Measurements from ENCODE around the gene ISG20.

The ISG20 gene

DNA sequence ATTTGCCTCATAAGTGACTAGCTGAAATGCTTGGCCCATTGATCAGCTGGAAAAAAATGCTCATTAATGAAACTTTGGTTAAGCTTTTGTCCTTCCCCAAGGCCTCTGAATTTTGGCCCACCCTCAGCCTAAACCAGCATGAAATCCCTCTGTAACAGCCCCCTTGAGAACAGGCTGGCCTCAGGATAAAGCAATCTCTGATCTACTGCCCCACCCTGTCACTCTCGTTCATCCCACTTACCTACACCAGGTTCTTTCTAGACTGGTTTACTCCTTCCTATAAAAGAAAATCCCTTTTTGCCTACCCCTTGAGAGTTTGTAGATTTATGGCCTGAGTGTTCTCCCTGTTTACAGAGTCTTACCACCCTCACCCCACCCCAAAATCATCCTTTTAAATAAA lies 21.0 kb upstream of the ISG20 start:
- Histone ChIP-seq H3K4me2 (no peak overlapping the region), H3K27me3 (no peaks in the 10 kb centered on the region), H3K27ac (no peak overlapping the region), H3K4me3 (no peak overlapping the region), H3K36me3 (no peaks in the 10 kb centered on the region), H3K4me1 (peaks cover 12% of the 10 kb centered on the region), H4K20me1 (peaks cover 11% of the 10 kb centered on the region), H3K9me3 (no peaks in the 10 kb centered on the region), H3K9ac (no peak overlapping the region)
- TF ChIP-seq Cebpa-rat (IDR thresholded peaks at IDR 0.05) = no peak

GRCh38 chr15:88618686-88619085 lies 20.1 kb upstream of the ISG20 start:
- H3K9me3 ChIP-seq = no peaks in the 10 kb centered on the region
- peaks cover 20% of the 10 kb centered on the region for H4K20me1 ChIP-seq
- no peak overlapping the region for H3K4me2 ChIP-seq
- H3K36me3 ChIP-seq = no peaks in the 10 kb centered on the region
- no peaks in the 10 kb centered on the region for H3K27me3 ChIP-seq
- H3K4me1 ChIP-seq = peaks cover 21% of the 10 kb centered on the region
- no peak for TF ChIP-seq Cebpa-rat (IDR thresholded peaks at IDR 0.05)
- no peak overlapping the region for H3K4me3 ChIP-seq
- H3K9ac ChIP-seq = no peak overlapping the region
- no peak overlapping the region for H3K27ac ChIP-seq

DNA sequence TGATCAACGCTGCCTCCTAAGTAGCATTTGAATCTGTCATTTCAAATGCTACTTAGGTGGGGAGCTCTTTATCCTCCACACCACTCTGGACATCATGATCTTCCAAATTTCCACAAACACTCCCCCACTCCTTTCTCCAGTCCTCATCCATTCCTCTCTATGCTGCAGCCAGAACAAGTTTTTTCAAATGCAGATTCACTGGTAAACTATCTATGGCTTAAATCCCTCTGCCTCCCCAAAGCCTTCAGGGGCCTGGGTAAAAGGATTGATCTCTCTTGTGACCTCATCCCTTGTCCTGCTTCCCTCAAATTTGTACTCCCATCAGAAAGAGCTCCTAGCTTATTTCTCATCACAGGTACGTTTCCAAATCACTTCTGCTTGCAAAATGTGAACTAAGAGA lies 19.0 kb upstream of the ISG20 start:
- Histone ChIP-seq H3K4me1 (peaks cover 32% of the 10 kb centered on the region), H3K9ac (no peak overlapping the region), H4K20me1 (peaks cover 31% of the 10 kb centered on the region), H3K4me3 (no peak overlapping the region), H3K36me3 (no peaks in the 10 kb centered on the region), H3K27me3 (no peaks in the 10 kb centered on the region), H3K4me2 (no peak overlapping the region), H3K27ac (no peak overlapping the region), H3K9me3 (no peaks in the 10 kb centered on the region)
- TF ChIP-seq Cebpa-rat (IDR thresholded peaks at IDR 0.05) = no peak

GRCh38 chr15:88620995-88621772 lies 17.6 kb upstream of the ISG20 start, which contains the start of gene AEN:
Gene AEN, plus strand, starts transcription at chr15:88621340. Its CDS starts 4,870 bp downstream, at chr15:88626210.
- peak within 1 kb of the TSS; percentile 99 for H3K27ac ChIP-seq
- peak within 1 kb of the TSS; percentile 88 for H3K4me2 ChIP-seq
- H4K20me1 ChIP-seq = peaks cover 44% of the 10 kb centered on the region
- H3K27me3 ChIP-seq = no peaks in the 10 kb centered on the region
- H3K9me3 ChIP-seq = no peaks in the 10 kb centered on the region
- H3K4me1 ChIP-seq = peaks cover 39% of the 10 kb centered on the region
- H3K36me3 ChIP-seq = peaks cover 3% of the 10 kb centered on the region
- TF ChIP-seq Cebpa-rat (IDR thresholded peaks at IDR 0.05) = no peak
- H3K9ac ChIP-seq = peak within 1 kb of the TSS; percentile 99
- H3K4me3 ChIP-seq = peak within 1 kb of the TSS; percentile 98

- Histone ChIP-seq H4K20me1 (peaks cover 53% of the 10 kb centered on the region), H3K36me3 (peaks cover 11% of the 10 kb centered on the region), H3K4me1 (peaks cover 47% of the 10 kb centered on the region), H3K4me2 (peak overlapping the region; percentile 88), H3K9me3 (no peaks in the 10 kb centered on the region), H3K27me3 (no peaks in the 10 kb centered on the region), H3K4me3 (peak overlapping the region; percentile 98), H3K9ac (peak overlapping the region; percentile 99), H3K27ac (peak overlapping the region; percentile 99)
- 0 out of 2 replicates have a peak, but pooled peaks have one; percentile 51 for TF ChIP-seq Cebpa-rat (IDR thresholded peaks at IDR 0.05)
These were observed 16.8 kb upstream of the ISG20 start for GRCh38 chr15:88621789-88622604.

GRCh38 chr15:88622605-88622975 lies 16.2 kb upstream of the ISG20 start:
- H3K4me2 ChIP-seq = peak overlapping the region; percentile 88
- H3K27me3 ChIP-seq = no peaks in the 10 kb centered on the region
- peaks cover 58% of the 10 kb centered on the region for H4K20me1 ChIP-seq
- H3K4me3 ChIP-seq = peak overlapping the region; percentile 98
- no peak for TF ChIP-seq Cebpa-rat (IDR thresholded peaks at IDR 0.05)
- H3K4me1 ChIP-seq = peaks cover 52% of the 10 kb centered on the region
- peak overlapping the region; percentile 99 for H3K9ac ChIP-seq
- H3K36me3 ChIP-seq = peaks cover 17% of the 10 kb centered on the region
- H3K27ac ChIP-seq = peak overlapping the region; percentile 99
- no peaks in the 10 kb centered on the region for H3K9me3 ChIP-seq

DNA sequence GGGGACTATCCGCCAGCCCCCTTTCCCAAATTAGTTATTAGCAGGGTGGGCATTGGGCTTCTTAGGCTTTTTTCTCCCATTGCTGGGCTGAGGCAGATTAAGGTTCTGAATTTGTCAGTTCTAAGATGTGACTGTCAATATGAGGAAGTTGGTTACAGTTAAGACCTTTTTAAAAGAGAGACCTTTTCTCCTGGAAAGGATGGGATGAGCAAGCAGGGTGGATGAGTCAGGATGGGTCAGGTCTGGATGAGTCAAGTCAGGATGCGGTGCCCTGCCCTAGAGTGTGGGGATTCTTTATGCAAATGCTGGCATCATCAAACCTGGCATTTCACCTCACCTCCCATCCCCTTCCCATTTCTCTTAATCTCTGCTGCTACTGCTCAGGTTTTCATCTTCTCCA lies 15.8 kb upstream of the ISG20 start:
- no peak for TF ChIP-seq Cebpa-rat (IDR thresholded peaks at IDR 0.05)
- Histone ChIP-seq H3K4me1 (peaks cover 52% of the 10 kb centered on the region), H3K27me3 (no peaks in the 10 kb centered on the region), H3K4me3 (peak overlapping the region; percentile 98), H4K20me1 (peaks cover 63% of the 10 kb centered on the region), H3K36me3 (peaks cover 21% of the 10 kb centered on the region), H3K9ac (peak overlapping the region; percentile 99), H3K4me2 (peak overlapping the region; percentile 88), H3K9me3 (no peaks in the 10 kb centered on the region), H3K27ac (peak overlapping the region; percentile 99; the same call in 1 of the 2 replicates)

DNA sequence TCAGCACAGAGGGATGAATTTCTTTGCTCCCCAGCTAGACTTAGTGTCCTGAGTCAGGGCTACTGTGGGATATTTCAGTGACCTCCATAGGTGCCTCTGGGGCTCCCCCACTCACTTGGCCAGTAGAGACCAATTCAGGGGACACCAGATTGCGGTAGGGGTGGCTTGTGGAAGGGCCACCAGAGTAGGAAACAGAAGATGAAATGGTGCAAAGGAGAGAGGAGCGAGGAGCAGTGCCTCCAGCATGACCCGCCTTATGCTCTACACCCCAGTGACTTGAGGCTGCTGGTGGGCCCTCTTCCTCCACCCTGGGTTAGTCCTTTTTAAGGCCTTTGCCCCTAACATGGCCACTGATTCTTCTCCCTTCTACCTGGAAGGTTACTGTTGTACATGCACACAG lies 15.2 kb upstream of the ISG20 start:
- Histone ChIP-seq H3K4me1 (peaks cover 52% of the 10 kb centered on the region), H3K9ac (peak overlapping the region; percentile 99), H3K27ac (peak overlapping the region; percentile 60; the same call in 1 of the 2 replicates), H3K36me3 (peaks cover 27% of the 10 kb centered on the region), H3K4me2 (peak overlapping the region; percentile 88), H3K9me3 (no peaks in the 10 kb centered on the region), H3K4me3 (peak overlapping the region; percentile 98; the same call in 1 of the 2 replicates), H3K27me3 (no peaks in the 10 kb centered on the region), H4K20me1 (peaks cover 69% of the 10 kb centered on the region)
- no peak for TF ChIP-seq Cebpa-rat (IDR thresholded peaks at IDR 0.05)

- peaks cover 52% of the 10 kb centered on the region for H3K4me1 ChIP-seq
- peaks cover 76% of the 10 kb centered on the region for H4K20me1 ChIP-seq
- H3K4me2 ChIP-seq = peak overlapping the region; percentile 88
- H3K27ac ChIP-seq = peak overlapping the region; percentile 60
- peak overlapping the region; percentile 55 for H3K4me3 ChIP-seq
- peak overlapping the region; percentile 99 for H3K9ac ChIP-seq
- H3K27me3 ChIP-seq = no peaks in the 10 kb centered on the region
- peaks cover 35% of the 10 kb centered on the region for H3K36me3 ChIP-seq
- TF ChIP-seq Cebpa-rat (IDR thresholded peaks at IDR 0.05) = no peak
- H3K9me3 ChIP-seq = no peaks in the 10 kb centered on the region
These were observed 14.5 kb upstream of the ISG20 start for GRCh38 chr15:88624156-88624970.
